GDM1 (cell line): ENCODE results near the gene IER2.
"Not testable (repeated sequence)": the region's sequence is repeated elsewhere in the genome, so short reads cannot be mapped to it uniquely, and the experiment has no call there.

ENCODE experiments used
- DNase-seq: peaks from one replicate; lab custom pipeline; 2025; lab: John Stamatoyannopoulos, UW

Gene IER2

DNA sequence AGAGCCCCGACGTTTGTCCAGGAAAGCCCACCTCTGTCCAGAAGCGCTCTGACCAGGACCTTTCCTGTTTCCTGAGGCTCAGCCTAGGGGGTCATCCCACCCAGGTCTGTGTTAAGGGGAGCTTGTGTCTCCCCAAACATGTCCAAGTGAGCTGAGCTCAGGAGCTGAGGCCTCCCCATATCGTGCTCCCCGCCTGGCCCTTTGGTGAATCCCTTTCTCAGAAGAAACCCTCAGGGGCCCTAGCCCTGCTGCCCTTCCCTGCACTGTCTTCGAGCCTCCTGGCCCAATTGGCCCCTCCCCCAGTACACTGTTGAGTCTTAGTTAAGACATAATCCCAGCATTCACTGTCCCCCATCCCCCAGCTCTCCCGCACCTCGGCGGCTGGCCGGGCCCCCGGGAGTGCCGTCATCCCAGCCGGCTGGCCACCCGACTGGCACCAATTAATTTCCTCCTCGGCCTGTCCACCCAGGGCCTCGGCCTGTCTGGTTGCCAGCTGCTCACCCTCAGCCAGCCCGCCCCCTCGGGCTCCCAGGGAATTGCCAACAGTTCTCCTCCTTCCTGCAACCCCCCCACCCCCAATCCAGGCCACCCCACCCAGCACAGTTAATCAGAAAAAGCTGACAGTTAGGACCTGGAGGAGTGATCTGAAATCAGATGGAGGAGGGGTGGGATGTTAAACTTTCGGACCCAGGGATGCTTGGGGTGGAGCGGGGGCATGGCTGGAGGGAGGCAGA lies 13.6 kb downstream of the IER2 start:
- peak; percentile 47 for DNase-seq

- DNase-seq = peak; percentile 89
These were observed 14.3 kb downstream of the IER2 start for GRCh38 chr19:13164343-13165161.

DNA sequence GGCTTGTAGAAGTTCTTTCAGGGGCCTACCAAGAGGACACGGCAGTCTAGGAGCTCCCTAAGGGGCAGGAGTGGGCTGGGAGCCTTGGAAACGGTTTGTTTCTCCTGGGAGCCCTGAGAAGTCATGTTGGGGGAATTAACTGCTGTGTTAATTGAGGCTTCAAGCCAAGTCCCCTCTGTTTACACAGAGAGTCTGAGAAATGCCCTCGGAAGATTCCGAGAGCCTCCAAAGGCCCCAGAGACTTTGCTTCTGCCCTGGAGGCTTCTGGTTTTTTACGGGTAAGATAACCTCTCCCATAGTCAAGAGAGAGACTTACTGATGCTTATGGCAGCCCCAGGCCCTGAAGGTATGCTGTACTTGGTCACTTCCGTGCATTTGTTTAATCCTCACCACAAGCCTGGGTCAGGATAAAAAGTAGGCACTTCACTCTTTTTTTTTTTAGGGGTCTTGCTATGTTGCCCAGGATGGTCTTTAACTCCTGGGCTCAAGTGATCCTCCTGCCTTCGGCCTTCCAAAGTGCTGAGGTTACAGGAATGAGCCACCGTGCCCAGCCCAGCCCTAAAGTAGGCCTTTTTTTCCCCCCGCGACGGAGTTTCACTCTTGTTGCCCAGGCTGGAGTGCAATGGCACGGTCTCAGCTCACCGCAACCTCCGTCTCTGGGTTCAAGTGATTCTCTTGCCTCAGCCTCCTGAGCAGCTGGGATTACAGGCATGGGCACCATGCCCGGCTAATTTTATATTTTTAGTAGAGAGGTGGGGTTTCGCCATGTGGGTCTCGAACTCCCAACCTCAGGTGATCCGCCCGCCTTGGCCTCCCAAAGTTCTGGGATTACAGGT lies 15.2 kb downstream of the IER2 start:
- no peak for DNase-seq

GRCh38 chr19:13166151-13166550 lies 15.9 kb downstream of the IER2 start:
- not testable (repeated sequence) for DNase-seq

GRCh38 chr19:13169769-13170168 lies 19.6 kb downstream of the IER2 start:
- DNase-seq = no peak

- no peak for DNase-seq
These were observed 20.9 kb downstream of the IER2 start for GRCh38 chr19:13171146-13171545.

DNA sequence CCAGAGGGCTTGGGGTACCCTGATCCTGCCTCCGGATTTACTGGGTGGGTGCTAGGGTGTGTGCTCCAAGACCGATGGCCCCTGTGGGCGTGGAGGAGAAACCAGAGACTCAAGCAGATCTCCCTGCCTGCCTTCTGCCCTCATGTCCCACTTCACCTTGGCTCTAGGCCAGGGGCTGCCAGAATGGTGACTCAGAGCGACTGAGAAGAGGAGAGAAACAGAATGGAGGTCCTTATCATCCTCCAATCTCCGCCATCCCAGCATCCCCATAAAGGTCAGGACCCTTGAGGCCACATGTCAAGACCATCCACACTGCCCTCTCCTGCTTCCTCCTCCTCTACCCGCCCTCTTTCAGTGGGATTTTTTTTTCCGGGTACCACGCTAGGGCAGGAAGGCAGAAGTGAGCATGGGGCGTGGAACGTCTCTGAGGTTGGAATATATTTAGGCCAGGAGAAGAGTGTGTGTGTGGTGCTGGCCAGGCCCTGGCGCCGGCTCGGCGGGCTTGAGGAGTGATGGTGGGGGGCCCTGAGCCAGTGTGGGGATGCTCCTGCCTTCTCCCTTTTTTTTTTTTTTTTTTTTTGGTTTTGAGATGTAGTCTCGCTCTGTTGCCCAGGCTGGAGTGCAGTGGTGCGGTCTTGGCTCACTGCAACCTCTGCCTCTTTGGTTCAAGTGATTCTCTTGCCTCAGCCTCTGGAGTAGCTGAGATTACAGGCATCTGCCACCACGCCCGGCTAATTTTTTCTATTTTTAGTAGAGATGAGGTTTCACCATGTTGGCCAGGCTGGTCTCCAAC lies 22.3 kb downstream of the IER2 start:
- DNase-seq = peak; percentile 54

GRCh38 chr19:13173139-13173737 lies 23.0 kb downstream of the IER2 start:
- DNase-seq = no peak

DNA sequence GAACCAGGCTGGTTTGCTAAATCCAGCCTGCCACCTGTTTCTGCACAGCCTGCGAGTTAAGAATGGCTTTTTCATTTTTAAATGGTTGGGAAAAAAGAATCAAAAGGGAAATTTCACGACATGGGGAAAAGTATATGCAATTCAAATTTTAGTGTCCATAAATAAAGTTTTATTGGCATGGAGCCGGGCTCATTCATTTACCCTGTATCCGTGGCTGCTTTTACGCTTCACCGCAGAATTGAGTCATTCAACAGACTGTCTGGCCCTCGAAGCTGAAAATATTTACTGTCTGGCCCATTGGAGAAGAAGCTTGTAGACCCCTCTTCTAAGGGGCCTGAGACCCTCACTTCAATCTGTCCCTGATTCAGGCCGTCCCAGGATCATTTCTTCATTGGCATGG lies 26.1 kb downstream of the IER2 start:
- no peak for DNase-seq

GRCh38 chr19:13177584-13177983 lies 27.4 kb downstream of the IER2 start:
- not testable (repeated sequence) for DNase-seq

DNA sequence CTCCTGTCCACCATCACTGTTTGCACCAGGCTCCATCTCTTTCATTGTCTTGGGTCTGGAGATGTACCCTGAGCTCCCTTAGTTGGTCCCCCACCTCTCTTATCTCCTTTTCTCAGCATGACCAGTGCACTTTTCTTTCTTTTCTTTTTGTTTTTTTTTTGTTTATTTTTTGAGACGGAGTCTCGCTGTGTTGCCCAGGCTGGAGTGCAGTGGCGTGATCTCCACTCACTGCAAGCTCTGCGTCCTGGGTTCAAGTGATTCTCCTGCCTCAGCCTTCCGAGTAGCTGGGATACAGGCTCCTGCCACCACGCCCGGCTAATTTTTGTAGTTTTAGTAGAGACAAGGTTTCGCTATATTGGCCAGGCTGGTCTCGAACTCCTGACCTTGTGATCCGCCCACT lies 28.1 kb downstream of the IER2 start:
- DNase-seq = not testable (repeated sequence)

- DNase-seq = peak; percentile 83
These were observed 31.7 kb downstream of the IER2 start for GRCh38 chr19:13181747-13182388.

GRCh38 chr19:13184926-13185325 lies 34.7 kb downstream of the IER2 start:
- not testable (repeated sequence) for DNase-seq

DNA sequence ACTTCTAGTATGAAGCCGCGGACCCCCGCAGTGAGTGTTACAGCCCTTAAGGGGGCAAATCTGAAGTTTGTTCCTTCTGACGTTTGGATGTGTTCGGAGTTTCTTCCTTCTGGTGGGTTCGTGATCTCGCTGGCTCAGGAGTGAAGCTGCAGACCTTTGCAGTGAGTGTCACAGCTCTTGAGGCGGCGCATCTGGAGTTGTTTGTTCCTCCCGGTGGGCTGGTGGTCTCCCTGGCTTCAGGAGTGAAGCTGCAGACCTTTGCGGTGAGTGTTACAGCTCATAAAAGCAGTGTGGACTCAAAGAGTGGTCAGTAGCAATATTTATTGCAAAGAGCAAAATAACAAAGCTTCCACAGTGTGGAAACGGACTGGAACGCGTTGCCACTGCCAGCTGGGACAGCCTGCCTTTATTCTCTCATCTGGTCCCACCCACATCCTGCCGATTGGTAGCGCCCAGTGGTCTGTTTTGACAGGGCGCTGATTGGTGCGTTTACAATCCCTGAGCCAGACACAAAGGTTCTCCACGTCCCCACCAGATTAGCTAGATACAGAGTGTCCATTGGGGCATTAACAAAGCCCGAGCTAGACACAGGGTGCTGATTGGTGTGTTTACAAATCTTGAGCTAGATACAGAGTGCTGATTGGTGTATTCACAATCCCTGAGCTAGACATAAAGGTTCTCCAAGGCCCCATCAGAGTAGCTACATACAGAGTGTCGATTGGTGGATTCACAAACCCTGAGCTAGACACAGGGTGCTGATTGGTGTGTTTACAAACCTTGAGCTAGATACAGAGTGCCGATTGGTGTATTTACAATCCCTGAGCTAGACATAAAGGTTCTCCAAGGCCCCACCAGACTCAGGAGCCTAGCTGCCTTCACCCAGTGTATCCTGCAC lies 35.8 kb downstream of the IER2 start:
- not testable (repeated sequence) for DNase-seq

DNA sequence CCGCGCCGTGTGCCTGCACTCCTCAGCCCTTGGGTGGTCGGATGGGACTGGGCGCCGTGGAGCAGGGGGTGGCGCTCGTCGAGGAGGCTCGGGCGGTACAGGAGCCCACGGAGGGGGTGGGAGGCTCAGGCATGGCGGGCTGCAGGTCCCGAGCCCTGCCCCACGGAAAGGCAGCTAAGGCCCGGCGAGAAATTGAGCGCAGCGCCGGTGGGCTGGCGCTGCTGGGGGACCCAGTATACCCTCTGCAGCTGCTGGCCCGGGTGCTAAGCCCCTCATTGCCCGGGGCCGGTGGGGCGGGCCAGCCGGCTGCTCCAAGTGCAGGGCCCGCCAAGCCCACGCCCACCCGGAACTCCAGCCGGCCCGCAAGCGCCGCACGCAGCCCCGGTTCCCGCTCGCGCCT lies 36.5 kb downstream of the IER2 start:
- not testable (repeated sequence) for DNase-seq

- DNase-seq = no peak
These were observed 37.2 kb downstream of the IER2 start for GRCh38 chr19:13187419-13187818.

DNA sequence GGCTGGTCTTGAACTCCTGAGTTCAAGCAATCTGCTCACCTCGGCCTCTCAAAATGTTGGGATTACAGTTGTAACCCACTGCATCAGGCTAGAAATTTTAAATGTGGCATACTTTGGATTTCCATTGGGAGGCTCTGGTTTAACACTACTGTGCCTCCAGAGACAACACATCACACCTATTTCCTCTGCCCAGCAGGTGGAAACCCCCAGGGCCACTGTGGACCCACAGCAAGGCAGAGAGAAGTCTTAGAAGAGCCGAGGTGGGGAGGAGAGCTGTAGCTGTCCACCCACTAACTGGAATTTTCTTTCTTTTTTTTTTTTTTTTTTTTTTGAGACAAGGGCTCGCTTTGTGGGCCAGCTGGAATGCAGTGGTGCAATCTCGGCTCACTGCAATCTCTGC lies 39.4 kb downstream of the IER2 start:
- DNase-seq = no peak

- DNase-seq = no peak
These were observed 40.8 kb downstream of the IER2 start for GRCh38 chr19:13190781-13191540.

- DNase-seq = no peak
These were observed 45.5 kb downstream of the IER2 start for GRCh38 chr19:13195678-13196077.
